Activated CD8-positive, alpha-beta memory T cell treated with anti-CD3 and anti-CD28 coated beads, Interleukin-2, amount 10 ng/mL, durations not matched to agents 7 days and 5 days (primary cell): ENCODE measurements around the gene ALG12. TPM values are rescaled to one million over a fixed set of nuclear protein-coding genes. Genes with fewer than 3 reads are reported as not detected.

Source experiments
- ATAC-seq: fragments of 150-1000 bp; cut with Tn5 transposase; one replicate; pipeline ENCODE4 v1.10.0; 2021; ENCODE audit warnings: moderate library complexity
- CTCF ChIA-PET: fragments of 350-600 bp; sonication (Branson Sonifier 250); formaldehyde crosslinking; loops from one replicate; lab custom pipeline; 2021; ENCODE audit warnings: antibody characterized with exemption; lab: Charles Lee
- DNase-seq: peaks from one replicate; pipeline ENCODE4 v3.0.0-alpha.2; 2020
- H3K27ac Mint-ChIP-seq: one replicate; pipeline ENCODE4 v1.8.0; 2021; ENCODE audit warnings: mild to moderate bottlenecking, mixed read lengths
- H3K27me3 Mint-ChIP-seq: one replicate; pipeline ENCODE4 v1.8.0; 2021; ENCODE audit warnings: mixed read lengths
- H3K36me3 Mint-ChIP-seq: one replicate; pipeline ENCODE4 v1.8.0; 2021; ENCODE audit warnings: mild to moderate bottlenecking, mixed read lengths
- H3K4me1 Mint-ChIP-seq: one replicate; pipeline ENCODE4 v1.8.0; 2021; ENCODE audit warnings: mixed read lengths
- H3K4me3 Mint-ChIP-seq: one replicate; pipeline ENCODE4 v1.8.0; 2021; ENCODE audit warnings: mild to moderate bottlenecking, moderate library complexity, mixed read lengths
- H3K9me3 Mint-ChIP-seq: one replicate; pipeline ENCODE4 v1.8.0; 2022; ENCODE audit warnings: low read depth, mixed read lengths
- total RNA-seq, 2 experiments: library from RNA; stranded (reverse); gene quantifications; one replicate each; pipeline ENCODE4 v1.2.3, GENCODE V29; 2021

Gene ALG12
- total RNA-seq, 2 experiments from 2014 or later: 16.8 to 18.8 TPM

DNA sequence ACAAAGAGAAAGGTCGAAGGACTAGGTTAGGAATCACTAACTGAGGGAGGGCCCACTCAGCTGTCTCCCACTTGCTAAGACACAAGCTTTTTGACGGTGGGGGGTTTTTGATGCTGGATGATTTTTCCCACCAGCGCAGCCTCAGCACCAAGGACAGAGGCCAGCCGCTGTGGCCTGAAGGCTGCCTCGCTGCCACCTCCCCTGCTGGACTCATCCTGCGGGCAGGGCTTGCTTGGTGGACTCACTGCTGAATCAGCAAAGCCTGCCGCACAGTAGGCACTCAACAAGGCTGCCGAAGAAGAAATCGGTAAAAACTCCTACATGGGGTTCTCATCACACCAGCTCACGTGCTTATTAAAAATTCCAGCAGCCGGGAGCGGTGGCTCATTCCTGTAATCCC is 2.6 kb downstream of the ALG12 start:
- H3K36me3 Mint-ChIP-seq: peaks cover 2% of the 10 kb centered on the region
- H3K27me3 Mint-ChIP-seq: no peaks in the 10 kb centered on the region
- DNase-seq (no peak), ATAC-seq (no peak)
- CTCF ChIA-PET: interaction anchor here (1.8 kb wide), 1 partner anchor 148 kb away, joined by 9 read pairs; no protein-coding TSS in a partner anchor
- H3K27ac Mint-ChIP-seq: no peak overlapping the region
- no peaks in the 10 kb centered on the region for H3K9me3 Mint-ChIP-seq
- H3K4me3 Mint-ChIP-seq: no peak overlapping the region
- peaks cover 21% of the 10 kb centered on the region for H3K4me1 Mint-ChIP-seq

DNA sequence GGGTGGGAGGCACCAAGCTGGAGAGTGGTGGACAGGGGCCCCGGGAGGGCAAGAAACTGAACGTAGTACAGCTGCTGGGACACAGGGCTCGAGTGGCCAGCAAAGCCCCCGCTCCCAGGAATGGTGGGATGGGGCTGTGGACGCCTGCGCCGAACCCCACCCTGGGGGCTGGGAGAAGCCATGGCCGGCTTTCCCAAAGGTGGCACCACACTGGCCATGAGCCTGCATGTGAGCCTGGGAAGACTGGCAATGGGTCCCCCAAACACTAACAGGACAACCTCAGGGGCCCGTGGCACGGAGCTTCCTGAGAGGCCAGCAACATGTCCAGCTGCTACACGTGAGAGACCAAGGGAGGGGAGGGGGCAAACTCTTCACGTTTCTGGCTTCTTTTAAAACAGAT is 4.0 kb downstream of the ALG12 start:
- DNase-seq (no peak), ATAC-seq (no peak)
- peaks cover 2% of the 10 kb centered on the region for H3K36me3 Mint-ChIP-seq
- no peak overlapping the region for H3K27ac Mint-ChIP-seq
- no peak overlapping the region for H3K4me3 Mint-ChIP-seq
- H3K9me3 Mint-ChIP-seq: no peaks in the 10 kb centered on the region
- H3K27me3 Mint-ChIP-seq: no peaks in the 10 kb centered on the region
- H3K4me1 Mint-ChIP-seq: peaks cover 11% of the 10 kb centered on the region
- CTCF ChIA-PET: interaction anchor here (1.8 kb wide), 1 partner anchor 147 kb away, joined by 9 read pairs; no protein-coding TSS in a partner anchor

- H3K4me1 Mint-ChIP-seq: peaks cover 10% of the 10 kb centered on the region
- H3K27ac Mint-ChIP-seq: no peak overlapping the region
- no peak overlapping the region for H3K4me3 Mint-ChIP-seq
- H3K36me3 Mint-ChIP-seq: peaks cover 2% of the 10 kb centered on the region
- no peaks in the 10 kb centered on the region for H3K9me3 Mint-ChIP-seq
- DNase-seq (no peak), ATAC-seq (no peak)
- CTCF ChIA-PET: no interaction called here
- no peaks in the 10 kb centered on the region for H3K27me3 Mint-ChIP-seq
Observed at GRCh38 chr22:49913446-49913845, 4.8 kb downstream of the ALG12 start.

DNA sequence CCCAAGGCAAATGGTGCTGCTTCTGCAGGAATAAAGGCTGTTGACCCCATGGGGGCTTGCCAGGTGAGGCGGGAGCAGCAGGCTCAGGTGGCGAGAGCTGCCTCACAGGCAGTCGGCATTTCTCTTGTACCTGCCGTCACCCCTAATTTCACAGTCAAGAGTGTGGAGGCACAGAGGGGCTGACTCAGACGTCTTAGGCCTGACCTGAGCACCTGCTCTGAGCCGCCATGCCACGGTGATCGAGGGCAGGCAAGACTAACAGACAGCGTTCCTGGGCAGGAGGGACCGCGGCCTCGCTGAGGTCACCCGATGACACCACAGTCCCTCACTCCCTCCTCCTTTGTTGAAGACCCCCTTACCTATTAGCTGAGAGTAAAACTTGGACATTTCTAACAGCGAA is 5.2 kb downstream of the ALG12 start:
- H3K27ac Mint-ChIP-seq: no peak overlapping the region
- H3K27me3 Mint-ChIP-seq: no peaks in the 10 kb centered on the region
- peaks cover 2% of the 10 kb centered on the region for H3K36me3 Mint-ChIP-seq
- no peak overlapping the region for H3K4me3 Mint-ChIP-seq
- ATAC-seq (no peak), DNase-seq (no peak)
- CTCF ChIA-PET: no interaction called here
- peaks cover 10% of the 10 kb centered on the region for H3K4me1 Mint-ChIP-seq
- H3K9me3 Mint-ChIP-seq: no peaks in the 10 kb centered on the region

DNA sequence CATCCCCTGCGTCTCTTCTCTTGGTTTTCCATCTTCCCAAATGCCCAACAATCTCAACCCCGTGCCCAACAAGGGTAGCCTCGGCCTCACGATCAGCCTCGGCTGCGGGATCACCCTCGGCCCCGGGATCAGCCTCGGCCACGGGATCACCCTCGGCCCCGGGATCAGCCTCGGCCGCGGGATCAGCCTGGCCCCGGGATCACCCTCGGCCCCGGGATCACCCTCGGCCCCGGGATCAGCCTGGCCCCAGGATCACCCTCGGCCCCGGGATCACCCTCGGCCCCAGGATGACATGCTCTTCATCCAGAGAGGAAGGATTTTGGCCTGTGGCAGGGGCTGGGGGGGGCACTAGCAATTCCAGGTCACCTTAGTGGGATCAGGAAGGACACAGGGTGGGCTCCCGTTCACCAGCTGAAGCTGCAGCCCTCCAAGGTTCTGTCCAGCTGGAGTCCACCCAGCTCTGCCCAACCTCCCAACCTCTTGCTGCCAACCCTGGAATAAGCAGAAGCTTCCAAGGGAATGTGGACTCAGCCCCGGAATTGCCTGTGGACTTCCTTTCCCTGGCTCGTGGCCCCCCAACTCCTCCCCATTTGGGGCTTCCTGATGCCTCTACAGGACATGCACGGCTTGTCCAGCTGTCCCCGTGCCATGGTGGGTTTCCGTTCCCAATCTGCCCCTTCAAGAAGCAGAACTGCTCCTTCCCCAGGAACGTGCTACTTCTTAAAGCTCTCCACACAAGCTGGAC is 6.2 kb downstream of the ALG12 start:
- H3K27me3 Mint-ChIP-seq: no peaks in the 10 kb centered on the region
- ATAC-seq: no peak
- H3K27ac Mint-ChIP-seq: no peak overlapping the region
- H3K4me1 Mint-ChIP-seq: peaks cover 4% of the 10 kb centered on the region
- H3K9me3 Mint-ChIP-seq: no peaks in the 10 kb centered on the region
- CTCF ChIA-PET: no interaction called here
- H3K36me3 Mint-ChIP-seq: peaks cover 8% of the 10 kb centered on the region
- DNase-seq: no peak
- no peak overlapping the region for H3K4me3 Mint-ChIP-seq

DNA sequence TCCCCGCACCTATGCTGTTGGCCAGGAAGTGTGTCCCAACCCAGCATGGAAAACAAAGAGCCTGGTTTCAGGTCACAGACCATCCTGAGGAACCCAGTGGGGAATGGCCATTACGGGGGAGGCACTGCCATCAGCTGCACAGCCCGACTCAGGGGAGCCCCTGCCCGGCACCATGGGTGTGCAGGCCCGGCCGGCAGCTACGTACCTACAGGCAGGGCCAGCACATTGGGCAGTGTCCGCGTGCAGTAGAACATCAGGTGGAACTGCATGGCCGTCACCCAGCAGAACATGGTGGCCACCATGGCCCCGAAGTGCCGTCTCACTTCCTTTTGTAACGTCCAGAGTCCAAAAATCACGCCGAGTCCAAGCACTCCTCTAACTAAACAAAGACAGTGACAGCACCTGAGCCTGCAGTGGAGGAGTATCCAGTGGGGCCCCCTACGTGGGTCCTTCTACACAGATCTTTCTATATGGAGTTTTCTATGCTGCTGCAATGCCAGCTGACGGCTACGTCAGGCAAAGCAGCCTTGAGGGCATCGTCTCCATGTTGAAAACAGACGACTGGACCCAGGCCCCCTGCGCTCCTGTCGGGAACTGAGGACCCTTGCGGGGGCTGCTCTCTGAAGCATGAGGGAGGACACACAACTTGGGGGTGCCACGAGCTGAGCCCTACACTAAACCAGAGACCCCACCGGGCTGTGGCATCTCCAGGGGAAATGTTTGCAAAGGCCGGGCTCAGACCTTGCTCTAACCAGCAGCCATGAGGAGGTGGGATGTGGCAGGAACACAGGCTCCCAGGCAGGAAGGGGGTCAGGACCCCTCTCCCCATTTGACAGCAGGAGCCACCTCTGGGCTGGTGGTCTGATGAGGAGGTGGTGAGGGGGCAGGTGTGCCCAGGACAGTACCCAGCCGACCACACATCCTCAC is 7.7 kb downstream of the ALG12 start:
- H3K4me1 Mint-ChIP-seq: no peaks in the 10 kb centered on the region
- CTCF ChIA-PET: no interaction called here
- H3K4me3 Mint-ChIP-seq: no peak overlapping the region
- H3K9me3 Mint-ChIP-seq: no peaks in the 10 kb centered on the region
- no peaks in the 10 kb centered on the region for H3K27me3 Mint-ChIP-seq
- H3K36me3 Mint-ChIP-seq: peaks cover 10% of the 10 kb centered on the region
- H3K27ac Mint-ChIP-seq: no peak overlapping the region
- no peak for ATAC-seq
- no peak for DNase-seq

DNA sequence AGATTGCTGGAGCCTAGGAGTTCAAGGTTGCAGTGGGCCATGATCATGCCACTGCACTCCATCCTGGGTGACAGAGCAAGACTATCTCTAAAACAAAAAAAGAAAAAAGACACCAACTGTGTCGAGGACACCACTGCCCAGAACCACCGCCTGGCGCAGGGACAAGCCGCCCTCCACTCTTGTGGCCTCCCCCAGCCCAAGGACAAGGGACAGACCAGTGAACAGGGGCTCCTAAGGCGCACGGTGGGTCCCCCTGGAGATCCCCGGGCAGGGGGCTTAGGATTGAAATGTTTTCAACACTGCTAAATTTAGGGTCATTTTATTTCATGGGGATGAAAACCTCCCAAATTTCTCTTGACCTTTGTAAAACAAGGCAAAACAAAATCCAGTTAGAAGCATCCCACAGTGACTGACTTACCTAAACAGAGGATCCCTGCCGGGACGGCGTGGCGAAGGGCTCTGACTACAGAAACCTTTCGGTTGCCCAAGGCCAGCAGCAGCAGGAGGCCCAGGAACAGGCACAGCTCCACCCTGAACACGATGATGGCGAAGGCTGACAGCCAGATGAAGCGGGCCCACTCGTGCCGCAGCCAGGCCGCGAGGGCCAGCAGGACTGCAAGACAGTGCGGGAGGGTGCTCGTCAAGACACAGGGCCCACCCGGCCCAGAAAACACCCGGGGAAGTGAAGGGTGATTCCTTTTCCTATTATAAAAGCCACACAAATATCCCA is 8.6 kb downstream of the ALG12 start:
- CTCF ChIA-PET: no interaction called here
- peaks cover 13% of the 10 kb centered on the region for H3K36me3 Mint-ChIP-seq
- no peak overlapping the region for H3K27ac Mint-ChIP-seq
- no peaks in the 10 kb centered on the region for H3K4me1 Mint-ChIP-seq
- no peaks in the 10 kb centered on the region for H3K9me3 Mint-ChIP-seq
- ATAC-seq (no peak), DNase-seq (no peak)
- H3K27me3 Mint-ChIP-seq: no peaks in the 10 kb centered on the region
- no peak overlapping the region for H3K4me3 Mint-ChIP-seq

GRCh38 chr22:49907807-49908206 is 10.4 kb downstream of the ALG12 start:
- H3K4me1 Mint-ChIP-seq: no peaks in the 10 kb centered on the region
- no peaks in the 10 kb centered on the region for H3K9me3 Mint-ChIP-seq
- CTCF ChIA-PET: no interaction called here
- ATAC-seq (no peak), DNase-seq (no peak)
- no peak overlapping the region for H3K27ac Mint-ChIP-seq
- H3K4me3 Mint-ChIP-seq: no peak overlapping the region
- H3K27me3 Mint-ChIP-seq: no peaks in the 10 kb centered on the region
- H3K36me3 Mint-ChIP-seq: peaks cover 19% of the 10 kb centered on the region

DNA sequence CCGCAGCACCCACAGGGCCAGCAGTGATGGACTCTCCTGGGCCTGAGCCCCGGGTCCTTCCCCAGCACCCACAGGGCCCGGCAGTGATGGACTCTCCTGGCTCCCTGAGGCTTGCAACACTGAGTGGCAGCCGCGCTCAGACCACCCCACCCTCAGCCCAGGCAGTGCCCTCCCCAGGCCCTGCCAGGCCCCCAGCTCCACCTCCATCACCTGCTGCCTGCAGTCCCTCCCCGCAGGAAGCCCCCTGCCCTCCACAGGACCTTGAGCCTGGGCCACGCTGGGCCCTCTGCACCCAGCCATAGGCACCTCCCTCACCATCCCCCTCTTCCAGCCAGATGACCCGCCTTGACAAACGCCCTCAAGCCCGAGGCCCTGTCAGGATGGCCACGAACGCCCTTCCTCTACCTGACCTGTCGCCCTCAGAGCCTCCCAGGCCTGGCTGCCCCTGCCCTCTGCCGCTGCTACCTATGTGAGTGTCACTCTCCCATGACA is 11.4 kb downstream of the ALG12 start:
- DNase-seq (no peak), ATAC-seq (no peak)
- H3K4me1 Mint-ChIP-seq: no peaks in the 10 kb centered on the region
- H3K4me3 Mint-ChIP-seq: no peak overlapping the region
- H3K9me3 Mint-ChIP-seq: peaks cover 3% of the 10 kb centered on the region
- CTCF ChIA-PET: no interaction called here
- no peaks in the 10 kb centered on the region for H3K27me3 Mint-ChIP-seq
- H3K36me3 Mint-ChIP-seq: peaks cover 29% of the 10 kb centered on the region
- no peak overlapping the region for H3K27ac Mint-ChIP-seq

DNA sequence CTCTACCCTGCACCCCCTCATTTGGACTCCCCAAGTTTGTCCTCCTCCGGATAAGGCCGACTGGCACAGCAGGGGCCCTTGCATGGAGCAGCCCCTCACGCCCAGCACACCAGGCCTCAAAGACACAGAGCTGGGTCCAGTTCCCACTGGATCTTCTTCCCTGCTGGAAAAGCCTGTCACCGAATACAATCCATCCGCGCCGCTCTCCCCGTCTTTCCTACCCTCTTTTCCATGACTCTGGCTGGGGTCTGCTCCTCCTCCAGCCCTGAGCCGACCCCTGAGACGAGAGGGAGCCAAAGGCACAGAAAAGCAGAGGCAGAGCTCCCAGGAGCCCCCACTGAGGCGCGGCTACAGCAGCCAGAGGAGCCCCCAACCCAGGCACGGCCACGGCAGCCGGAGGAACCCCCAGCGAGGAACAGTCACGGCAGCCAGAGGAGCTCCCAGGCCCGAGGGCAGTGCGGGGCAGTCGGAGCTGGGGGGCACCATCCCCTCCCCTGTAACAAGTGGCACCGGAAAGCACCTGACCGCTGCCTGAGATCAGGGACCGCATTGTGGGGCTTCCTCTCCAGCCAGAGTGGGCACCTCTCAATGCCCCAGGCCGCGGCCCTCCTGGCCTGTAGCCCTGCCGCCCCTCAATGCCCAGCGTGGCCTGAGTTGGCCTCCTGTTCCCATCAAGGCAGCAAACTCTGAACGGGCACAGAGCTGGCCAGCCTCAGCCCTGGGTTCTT is 12.0 kb downstream of the ALG12 start:
- Mint-ChIP-seq H3K27me3 (no peaks in the 10 kb centered on the region), H3K4me1 (no peaks in the 10 kb centered on the region), H3K4me3 (no peak overlapping the region), H3K36me3 (peaks cover 35% of the 10 kb centered on the region), H3K27ac (no peak overlapping the region), H3K9me3 (peaks cover 7% of the 10 kb centered on the region)
- CTCF ChIA-PET: no interaction called here
- no peak for ATAC-seq
- DNase-seq: no peak

DNA sequence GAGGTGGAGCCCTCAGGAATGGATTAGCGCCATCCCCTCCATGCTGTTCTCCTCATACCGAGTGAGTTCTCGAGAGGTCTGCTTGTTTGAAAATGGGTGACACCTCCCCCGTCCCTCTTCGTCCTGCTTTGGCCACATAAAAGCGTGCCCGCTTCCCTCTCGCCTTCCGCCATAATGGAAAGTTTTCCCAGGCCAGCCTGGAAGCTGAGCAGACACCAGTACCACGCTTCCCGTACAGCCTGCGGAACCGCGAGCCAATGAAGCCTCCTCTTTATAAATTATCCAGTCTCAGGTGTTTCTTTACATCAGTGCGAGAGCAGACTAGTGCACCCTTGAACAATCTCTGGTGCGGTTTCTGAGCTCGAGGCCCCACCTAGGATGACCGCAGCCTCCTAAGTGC is 12.8 kb downstream of the ALG12 start:
- no peak overlapping the region for H3K27ac Mint-ChIP-seq
- H3K9me3 Mint-ChIP-seq: peaks cover 7% of the 10 kb centered on the region
- CTCF ChIA-PET: no interaction called here
- no peaks in the 10 kb centered on the region for H3K27me3 Mint-ChIP-seq
- DNase-seq: no peak
- no peak overlapping the region for H3K4me3 Mint-ChIP-seq
- ATAC-seq: no peak
- no peaks in the 10 kb centered on the region for H3K4me1 Mint-ChIP-seq
- peaks cover 41% of the 10 kb centered on the region for H3K36me3 Mint-ChIP-seq

- DNase-seq (no peak), ATAC-seq (no peak)
- H3K4me3 Mint-ChIP-seq: no peak overlapping the region
- peaks cover 4% of the 10 kb centered on the region for H3K4me1 Mint-ChIP-seq
- H3K9me3 Mint-ChIP-seq: peaks cover 7% of the 10 kb centered on the region
- H3K27me3 Mint-ChIP-seq: no peaks in the 10 kb centered on the region
- peaks cover 41% of the 10 kb centered on the region for H3K36me3 Mint-ChIP-seq
- CTCF ChIA-PET: interaction anchor here (1.2 kb wide), 1 partner anchor 136 kb away, joined by 3 read pairs; no protein-coding TSS in a partner anchor
- H3K27ac Mint-ChIP-seq: no peak overlapping the region
Observed at GRCh38 chr22:49904040-49904369, 14.2 kb downstream of the ALG12 start.
